ENCODE data around the gene TGM5.
"Not testable (repeated sequence)": the region's sequence is repeated elsewhere in the genome, so short reads cannot be mapped to it uniquely, and the experiment has no call there.

TGM5 gene

GRCh38 chr15:43244092-43244491, 22.6 kb downstream of the TGM5 start:
- DNase-seq (ENCODE audit: low read depth) = no peak

GRCh38 chr15:43243020-43243645, 23.6 kb downstream of the TGM5 start:
- DNase-seq (ENCODE audit: low read depth) = no peak

- no peak for DNase-seq (ENCODE audit: low read depth)
Observed at GRCh38 chr15:43242616-43243015, 24.1 kb downstream of the TGM5 start.

- DNase-seq (ENCODE audit: low read depth) = no peak
Observed at GRCh38 chr15:43241100-43241499, 25.6 kb downstream of the TGM5 start.

- DNase-seq (ENCODE audit: low read depth) = no peak
Observed at GRCh38 chr15:43239732-43240491, 26.8 kb downstream of the TGM5 start.

GRCh38 chr15:43238671-43239131, 28.0 kb downstream of the TGM5 start:
- no peak for DNase-seq (ENCODE audit: low read depth)

GRCh38 chr15:43237842-43238470, 28.8 kb downstream of the TGM5 start:
- DNase-seq (ENCODE audit: low read depth) = no peak

GRCh38 chr15:43235536-43235935, 31.2 kb downstream of the TGM5 start:
- DNase-seq (ENCODE audit: low read depth) = no peak

GRCh38 chr15:43232289-43232874, 34.3 kb downstream of the TGM5 start:
- no peak for DNase-seq (ENCODE audit: low read depth)

- DNase-seq (ENCODE audit: low read depth) = no peak
Observed at GRCh38 chr15:43230640-43231115, 36.0 kb downstream of the TGM5 start.

- DNase-seq (ENCODE audit: low read depth) = no peak
Observed at GRCh38 chr15:43229977-43230376, 36.8 kb downstream of the TGM5 start.

- no peak for DNase-seq (ENCODE audit: low read depth)
Observed at GRCh38 chr15:43226436-43227305, 40.1 kb downstream of the TGM5 start.

GRCh38 chr15:43225950-43226255, 40.8 kb downstream of the TGM5 start:
- not testable (repeated sequence) for DNase-seq (ENCODE audit: low read depth)

GRCh38 chr15:43225201-43225949, 41.4 kb downstream of the TGM5 start:
- DNase-seq (ENCODE audit: low read depth) = peak; percentile 12

- DNase-seq (ENCODE audit: low read depth) = no peak
Observed at GRCh38 chr15:43221422-43221821, 45.3 kb downstream of the TGM5 start.

- no peak for DNase-seq (ENCODE audit: low read depth)
Observed at GRCh38 chr15:43220991-43221403, 45.7 kb downstream of the TGM5 start, which contains the start of gene EPB42. Gene EPB42 (minus strand): TSS chr15:43221018. CDS start chr15:43220825, 193 bp downstream.

GRCh38 chr15:43219929-43220928, 46.5 kb downstream of the TGM5 start:
- DNase-seq (ENCODE audit: low read depth) = no peak

GRCh38 chr15:43218908-43219706, 47.6 kb downstream of the TGM5 start:
- DNase-seq (ENCODE audit: low read depth) = no peak

GRCh38 chr15:43215961-43216360, 50.8 kb downstream of the TGM5 start:
- DNase-seq (ENCODE audit: low read depth) = no peak
